AG10803 (cell line): ENCODE results near the gene SLCO1A2.

ENCODE experiments used
- DNase-seq: peaks from one replicate; pipeline ENCODE4 v3.0.0; 2010; ENCODE audit warnings: low read depth
- H3K4me3 ChIP-seq: 2 replicates; pipeline ENCODE4 v1.5.1; 2011; ENCODE audit warnings: mild to moderate bottlenecking, low read length, control low read depth
- TF ChIP-seq, protein P1 (sequence below): conservative IDR thresholded peaks from 2 replicates; pipeline ENCODE4 v1.5.1; 2011; ENCODE audit warnings: mild to moderate bottlenecking, low read length, control low read depth, inconsistent platforms

The SLCO1A2 gene

DNA sequence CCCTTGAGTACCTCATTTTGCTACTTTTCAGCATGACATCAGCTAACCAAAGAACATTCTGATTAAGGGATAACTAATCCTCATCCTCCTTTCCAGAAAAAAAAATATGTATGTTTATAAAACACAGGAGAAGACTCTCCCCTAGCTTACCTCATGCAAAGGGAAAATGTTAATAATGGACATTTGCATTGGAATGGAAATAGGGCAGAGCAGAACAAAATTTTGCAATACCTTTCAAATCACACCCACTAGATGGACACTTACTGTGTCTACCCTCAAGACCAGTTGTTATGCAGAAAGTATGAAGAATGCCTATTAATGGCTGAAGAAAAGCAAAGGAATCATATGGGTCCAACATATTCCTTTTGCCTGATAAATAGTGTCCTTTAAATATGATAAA, 8.9 kb upstream of the SLCO1A2 start:
- TF ChIP-seq, protein P1, sequence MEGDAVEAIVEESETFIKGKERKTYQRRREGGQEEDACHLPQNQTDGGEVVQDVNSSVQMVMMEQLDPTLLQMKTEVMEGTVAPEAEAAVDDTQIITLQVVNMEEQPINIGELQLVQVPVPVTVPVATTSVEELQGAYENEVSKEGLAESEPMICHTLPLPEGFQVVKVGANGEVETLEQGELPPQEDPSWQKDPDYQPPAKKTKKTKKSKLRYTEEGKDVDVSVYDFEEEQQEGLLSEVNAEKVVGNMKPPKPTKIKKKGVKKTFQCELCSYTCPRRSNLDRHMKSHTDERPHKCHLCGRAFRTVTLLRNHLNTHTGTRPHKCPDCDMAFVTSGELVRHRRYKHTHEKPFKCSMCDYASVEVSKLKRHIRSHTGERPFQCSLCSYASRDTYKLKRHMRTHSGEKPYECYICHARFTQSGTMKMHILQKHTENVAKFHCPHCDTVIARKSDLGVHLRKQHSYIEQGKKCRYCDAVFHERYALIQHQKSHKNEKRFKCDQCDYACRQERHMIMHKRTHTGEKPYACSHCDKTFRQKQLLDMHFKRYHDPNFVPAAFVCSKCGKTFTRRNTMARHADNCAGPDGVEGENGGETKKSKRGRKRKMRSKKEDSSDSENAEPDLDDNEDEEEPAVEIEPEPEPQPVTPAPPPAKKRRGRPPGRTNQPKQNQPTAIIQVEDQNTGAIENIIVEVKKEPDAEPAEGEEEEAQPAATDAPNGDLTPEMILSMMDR = no peak
- DNase-seq = no peak
- H3K4me3 ChIP-seq = no peak overlapping the region

DNA sequence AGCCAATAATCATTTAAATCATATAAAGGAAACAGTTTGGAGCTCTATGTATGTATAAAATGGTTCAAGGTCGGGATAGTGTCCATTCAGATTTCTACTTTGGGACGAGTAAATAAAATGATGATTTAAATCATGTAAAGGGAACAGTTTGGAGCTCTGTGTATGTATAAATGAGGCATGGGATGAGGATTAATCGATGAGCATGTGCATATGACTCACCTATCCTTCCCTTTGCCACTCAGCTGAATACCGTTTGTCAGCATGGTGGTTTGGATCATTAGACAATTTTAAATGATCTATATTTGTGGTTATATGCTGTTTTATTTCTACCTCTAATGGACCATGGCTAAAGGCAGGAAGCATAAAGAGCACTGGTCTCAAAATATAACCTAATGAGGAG, 7.1 kb upstream of the SLCO1A2 start:
- TF ChIP-seq, protein P1 = no peak
- no peak overlapping the region for H3K4me3 ChIP-seq
- DNase-seq = no peak

DNA sequence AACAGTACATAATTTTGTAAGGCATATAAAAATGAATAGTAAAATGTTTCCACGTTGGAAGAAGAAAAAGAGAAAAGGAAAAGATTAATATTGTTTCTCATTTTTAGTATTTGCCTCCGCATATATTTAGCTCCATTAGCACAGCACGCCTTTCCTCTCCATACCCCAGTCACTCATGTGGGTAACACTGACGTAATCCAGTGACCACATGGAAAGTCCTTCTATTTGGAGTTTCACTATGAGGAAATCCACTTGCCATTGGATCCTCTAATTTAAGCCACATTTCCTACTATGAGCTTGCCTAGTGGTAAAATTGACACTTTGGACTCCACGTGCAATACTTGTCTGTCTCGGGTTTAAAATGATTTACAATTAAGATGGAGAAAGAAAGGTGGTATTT, 5.7 kb upstream of the SLCO1A2 start:
- DNase-seq = no peak
- TF ChIP-seq, protein P1 = no peak
- no peak overlapping the region for H3K4me3 ChIP-seq

DNA sequence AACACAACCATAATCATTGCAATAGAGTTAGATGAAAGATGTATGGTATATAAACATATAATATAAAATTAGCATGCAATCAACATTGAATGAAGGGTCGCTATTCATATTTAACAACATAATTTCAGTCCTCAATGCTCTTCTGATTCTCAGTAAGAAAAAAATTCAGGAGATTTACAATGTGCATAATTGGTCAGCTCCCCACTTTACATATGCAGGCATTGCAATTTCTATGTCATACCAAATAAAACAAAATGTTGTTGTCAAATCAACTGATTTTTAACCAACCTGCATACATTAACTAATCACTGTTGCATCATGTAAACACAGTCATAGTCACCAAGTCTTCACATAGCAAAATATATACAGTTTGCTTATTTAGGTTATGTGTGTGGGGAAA, 5.2 kb upstream of the SLCO1A2 start:
- DNase-seq = no peak
- TF ChIP-seq, protein P1 = no peak
- no peak overlapping the region for H3K4me3 ChIP-seq

DNA sequence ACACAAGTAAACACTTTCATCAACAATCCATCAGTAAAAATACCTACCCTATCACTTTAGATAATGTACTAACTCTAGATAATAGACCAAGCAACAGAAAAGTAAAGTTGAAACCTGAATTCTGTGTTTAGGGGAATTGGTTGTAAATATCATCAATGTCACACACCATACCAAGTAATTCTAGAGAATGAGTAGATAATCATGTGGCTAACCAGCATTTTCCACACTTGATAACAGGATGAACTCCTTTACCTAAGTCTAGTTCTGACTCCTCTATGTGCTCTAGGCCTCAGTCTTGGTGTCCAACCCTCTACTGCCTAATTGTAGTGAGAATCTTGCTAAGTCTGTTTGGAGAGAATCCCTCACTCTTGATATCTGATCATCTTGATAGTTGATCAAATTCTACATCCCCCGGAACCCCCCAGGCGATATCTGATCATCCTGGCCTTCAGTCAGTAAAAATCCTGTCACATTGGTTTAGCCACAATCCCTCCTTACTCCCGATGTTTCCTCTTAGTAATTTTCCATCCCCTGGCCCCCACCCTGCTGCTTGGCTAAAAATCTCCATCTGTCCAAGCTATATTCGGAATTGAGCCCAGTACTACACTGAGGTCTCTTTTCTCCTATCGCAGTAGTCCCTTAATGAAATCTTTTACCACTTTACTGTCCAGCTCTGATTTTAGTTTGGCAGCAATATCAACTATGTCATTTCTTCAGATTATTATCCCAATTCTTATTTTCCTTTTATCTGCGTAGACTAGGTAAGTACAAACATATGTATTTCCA, 3.4 kb upstream of the SLCO1A2 start:
- H3K4me3 ChIP-seq = no peak overlapping the region
- no peak for DNase-seq
- TF ChIP-seq, protein P1 = no peak

DNA sequence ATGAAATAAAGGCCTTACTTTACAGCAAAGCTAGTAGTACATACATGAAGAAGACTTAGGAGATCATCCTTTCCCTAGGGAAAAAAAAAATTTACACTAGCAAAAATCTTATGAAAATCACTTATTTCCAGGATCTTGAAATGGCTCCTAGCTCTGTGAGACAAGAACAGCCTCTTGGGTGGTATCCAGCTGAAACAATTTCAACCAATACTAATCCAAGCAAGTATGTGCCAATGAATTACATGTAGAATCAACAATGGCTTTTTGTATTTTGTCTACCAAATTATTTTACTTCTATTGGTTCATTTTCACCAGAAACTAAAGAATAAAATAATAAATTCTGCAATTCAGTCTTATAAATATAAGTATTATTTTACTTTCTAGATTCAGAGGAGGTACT, 2.7 kb upstream of the SLCO1A2 start:
- H3K4me3 ChIP-seq = no peak overlapping the region
- no peak for DNase-seq
- TF ChIP-seq, protein P1 = no peak

DNA sequence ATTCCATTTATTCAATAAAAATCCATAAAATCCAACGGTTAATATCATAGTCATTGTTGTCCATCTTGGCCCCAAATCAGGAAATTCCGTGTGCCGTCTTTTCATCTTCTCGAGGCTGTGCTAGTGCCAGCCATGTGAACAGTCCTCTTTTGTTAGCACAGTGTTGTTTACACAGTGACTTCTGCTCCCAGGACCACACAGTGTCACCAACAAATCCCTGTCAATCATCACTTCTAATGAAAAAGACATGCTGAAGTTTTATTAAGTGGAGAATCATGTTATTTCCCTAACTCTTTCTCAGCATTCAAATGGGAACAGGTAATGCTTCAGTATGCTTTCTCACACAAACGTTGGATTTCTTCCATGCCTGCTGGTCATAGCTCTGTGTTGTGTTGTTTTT, 1.9 kb upstream of the SLCO1A2 start:
- no peak for DNase-seq
- TF ChIP-seq, protein P1 = no peak
- H3K4me3 ChIP-seq = no peak overlapping the region
